Panc1 (cell line): Measurements from ENCODE around the gene XK. TPM values are rescaled to one million over a fixed set of nuclear protein-coding genes. Genes with fewer than 3 reads are reported as not detected.

ENCODE experiments used
- ATAC-seq: fragments of 200-7000 bp; cut with Tn5 transposase; 2 replicates; pipeline ENCODE4 v1.9.1; 2020; ENCODE audit warnings: mild to moderate bottlenecking, moderate library complexity
- BruUV-seq: library from RNA; stranded (reverse); fragments of 400-500 nt; replicated peaks from 2 replicates; lab custom pipeline; 2021; lab: Mats Ljungman, UMichigan
- CTCF ChIA-PET: fragments of 300-600 bp; sonication (Branson Sonifier 250); formaldehyde crosslinking; loops from one replicate; lab custom pipeline; 2022; ENCODE audit warnings: antibody characterized with exemption; lab: Charles Lee
- POLR2A ChIA-PET: fragments of 300-600 bp; sonication (Branson Sonifier 250); formaldehyde crosslinking; loops from one replicate; lab custom pipeline; 2022; ENCODE audit warnings: antibody characterized with exemption; lab: Charles Lee
- DNase-seq: peaks from one replicate; pipeline ENCODE4 v3.0.0-alpha.2; 2010; ENCODE audit warnings: low read depth, low spot score
- H3K27ac ChIP-seq: 2 replicates; pipeline ENCODE4 v1.5.1; 2011; ENCODE audit warnings: mild to moderate bottlenecking, low read length, inconsistent platforms
- H3K27me3 ChIP-seq: fragments of 200-500 bp; sonication (Bioruptor generic); 2 replicates; pipeline ENCODE4 v1.6.0; 2014; ENCODE audit warnings: low read length, inconsistent platforms; ENCODE audit not compliant: control insufficient read depth, insufficient read depth
- H3K36me3 ChIP-seq: fragments of 200-500 bp; sonication (Bioruptor generic); 2 replicates; pipeline ENCODE4 v1.5.1; 2014; ENCODE audit warnings: inconsistent platforms, mild to moderate bottlenecking, low read length, moderate library complexity; ENCODE audit not compliant: control insufficient read depth, insufficient read depth
- H3K4me1 ChIP-seq: 2 replicates; pipeline ENCODE4 v1.5.1; 2011; ENCODE audit warnings: inconsistent platforms, mild to moderate bottlenecking, low read length, moderate library complexity; ENCODE audit not compliant: control insufficient read depth, insufficient read depth
- H3K4me3 ChIP-seq, 2 experiments: 2 replicates each; pipeline ENCODE4 v1.5.1; 2011 to 2012; ENCODE audit warnings: low read depth in 2 of 2, low read length in 2 of 2, mild to moderate bottlenecking in 2 of 2, inconsistent platforms in 1 of 2, moderate library complexity in 1 of 2
- H3K9me3 ChIP-seq: fragments of 200-500 bp; sonication (Bioruptor generic); 2 replicates; pipeline ENCODE4 v1.5.1; 2014; ENCODE audit warnings: low read depth, mild to moderate bottlenecking, inconsistent platforms, low read length, moderate library complexity; ENCODE audit not compliant: control insufficient read depth, insufficient read depth
- POLR2AphosphoS5 ChIP-seq: IDR thresholded peaks from 2 replicates; pipeline ENCODE4 v1.6.1; 2012; ENCODE audit warnings: mild to moderate bottlenecking, low read depth, low read length, moderate library complexity
- SIN3A ChIP-seq: IDR thresholded peaks from 2 replicates; pipeline ENCODE4 v1.6.1; 2012; ENCODE audit warnings: low read depth, mild to moderate bottlenecking, low read length, moderate library complexity, borderline replicate concordance; ENCODE audit not compliant: insufficient read depth
- TCF7L2 ChIP-seq: IDR thresholded peaks from 2 replicates; pipeline ENCODE4 v1.6.1; 2011; ENCODE audit warnings: mild to moderate bottlenecking, low read depth, low read length, inconsistent platforms
- in situ Hi-C: cut with HindIII; loops from 2 replicates; pipeline ENCODE4 v1.10.0; 2016; ENCODE audit warnings: low sequenced_read_pairs, low pct_unique_long_range_greater_than_20kb
- intact Hi-C: fragments of 100-400 bp; cut with micrococcal nuclease; formaldehyde crosslinking; loops from one replicate; pipeline ENCODE4 v1.10.0; 2022; ENCODE audit not compliant: unreplicated experiment
- total RNA-seq: library from RNA; stranded (reverse); gene quantifications from one replicate; pipeline ENCODE4 v1.2.1, GENCODE V29; 2021; ENCODE audit not compliant: unreplicated experiment
- TF ChIP-seq, protein P1 (sequence below): fragments of 450-650 bp; IDR thresholded peaks from 2 replicates; pipeline ENCODE4 v1.5.1; 2017; ENCODE audit warnings: mild to moderate bottlenecking
- TF ChIP-seq, protein P2 (sequence below), 2 experiments: IDR thresholded peaks; 2 replicates each; pipeline ENCODE4 v1.6.1; 2011 to 2012; ENCODE audit warnings: low read depth in 2 of 2, control low read depth in 1 of 2, low read length in 1 of 2, mild to moderate bottlenecking in 1 of 2, moderate library complexity in 1 of 2; ENCODE audit not compliant: insufficient read depth in 1 of 2

Gene XK
- total RNA-seq, 1 experiment from 2014 or later = 1.3 TPM

DNA sequence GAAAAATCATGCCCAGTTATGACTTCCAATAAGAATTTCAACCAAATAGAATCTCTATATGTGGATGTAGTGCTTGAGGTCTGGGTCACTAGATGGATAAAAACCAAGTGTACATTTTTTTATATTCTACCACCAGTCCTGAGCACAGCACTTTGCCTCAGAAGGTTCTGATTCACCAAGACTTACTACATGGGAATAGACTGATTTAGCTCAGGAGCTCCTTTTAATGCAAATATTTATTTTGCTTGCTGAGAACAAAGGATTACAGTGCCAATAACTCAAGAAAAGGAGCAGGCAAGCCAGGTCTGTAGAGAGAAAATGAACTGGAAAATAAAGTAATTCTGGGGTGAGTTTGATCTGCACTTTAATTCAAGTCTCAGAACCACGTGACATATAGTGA lies 6.4 kb upstream of the XK start:
- in situ Hi-C loops = no loop called here
- ATAC-seq (no peak), DNase-seq (no peak)
- H3K4me3 ChIP-seq = no peak overlapping the region
- ChIA-PET POLR2A (no interaction called here), CTCF (no interaction called here)
- no peaks in the 10 kb centered on the region for H3K4me1 ChIP-seq
- H3K27me3 ChIP-seq = no peaks in the 10 kb centered on the region
- BruUV-seq = no TSS peak
- H3K9me3 ChIP-seq = no peaks in the 10 kb centered on the region
- H3K36me3 ChIP-seq = no peaks in the 10 kb centered on the region
- TF ChIP-seq TCF7L2 = no peak
- TF ChIP-seq, protein P1, sequence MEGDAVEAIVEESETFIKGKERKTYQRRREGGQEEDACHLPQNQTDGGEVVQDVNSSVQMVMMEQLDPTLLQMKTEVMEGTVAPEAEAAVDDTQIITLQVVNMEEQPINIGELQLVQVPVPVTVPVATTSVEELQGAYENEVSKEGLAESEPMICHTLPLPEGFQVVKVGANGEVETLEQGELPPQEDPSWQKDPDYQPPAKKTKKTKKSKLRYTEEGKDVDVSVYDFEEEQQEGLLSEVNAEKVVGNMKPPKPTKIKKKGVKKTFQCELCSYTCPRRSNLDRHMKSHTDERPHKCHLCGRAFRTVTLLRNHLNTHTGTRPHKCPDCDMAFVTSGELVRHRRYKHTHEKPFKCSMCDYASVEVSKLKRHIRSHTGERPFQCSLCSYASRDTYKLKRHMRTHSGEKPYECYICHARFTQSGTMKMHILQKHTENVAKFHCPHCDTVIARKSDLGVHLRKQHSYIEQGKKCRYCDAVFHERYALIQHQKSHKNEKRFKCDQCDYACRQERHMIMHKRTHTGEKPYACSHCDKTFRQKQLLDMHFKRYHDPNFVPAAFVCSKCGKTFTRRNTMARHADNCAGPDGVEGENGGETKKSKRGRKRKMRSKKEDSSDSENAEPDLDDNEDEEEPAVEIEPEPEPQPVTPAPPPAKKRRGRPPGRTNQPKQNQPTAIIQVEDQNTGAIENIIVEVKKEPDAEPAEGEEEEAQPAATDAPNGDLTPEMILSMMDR = no peak
- intact Hi-C loops = no loop called here
- no peak overlapping the region for H3K27ac ChIP-seq

DNA sequence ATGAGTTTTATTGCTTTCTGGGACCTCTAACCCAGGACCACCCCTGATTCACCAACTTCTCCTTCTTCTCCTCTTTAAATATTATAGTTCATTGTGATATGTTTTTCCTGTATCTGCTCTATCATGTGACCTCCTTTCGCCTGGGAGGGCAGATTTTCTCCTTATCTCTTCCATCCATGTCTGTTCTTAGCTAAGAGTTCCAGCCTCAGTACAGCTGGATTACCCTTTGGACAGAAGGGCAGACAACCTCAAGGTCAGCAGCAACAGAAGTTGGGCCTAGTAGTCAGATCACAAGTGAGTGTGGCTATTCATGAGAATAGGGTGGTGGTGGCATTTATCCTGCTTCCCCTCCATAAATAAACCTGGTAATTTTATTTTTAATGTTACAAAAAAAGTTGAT lies 5.7 kb upstream of the XK start:
- Histone ChIP-seq H3K9me3 (no peaks in the 10 kb centered on the region), H3K4me3 (no peak overlapping the region), H3K4me1 (no peaks in the 10 kb centered on the region), H3K36me3 (no peaks in the 10 kb centered on the region), H3K27me3 (no peaks in the 10 kb centered on the region), H3K27ac (no peak overlapping the region)
- DNase-seq = no peak
- in situ Hi-C loops = no loop called here
- no peak for ATAC-seq
- CTCF ChIA-PET = no interaction called here
- POLR2A ChIA-PET = no interaction called here
- no TSS peak for BruUV-seq
- intact Hi-C loops = no loop called here
- TF ChIP-seq TCF7L2 = no peak
- TF ChIP-seq, protein P2, sequence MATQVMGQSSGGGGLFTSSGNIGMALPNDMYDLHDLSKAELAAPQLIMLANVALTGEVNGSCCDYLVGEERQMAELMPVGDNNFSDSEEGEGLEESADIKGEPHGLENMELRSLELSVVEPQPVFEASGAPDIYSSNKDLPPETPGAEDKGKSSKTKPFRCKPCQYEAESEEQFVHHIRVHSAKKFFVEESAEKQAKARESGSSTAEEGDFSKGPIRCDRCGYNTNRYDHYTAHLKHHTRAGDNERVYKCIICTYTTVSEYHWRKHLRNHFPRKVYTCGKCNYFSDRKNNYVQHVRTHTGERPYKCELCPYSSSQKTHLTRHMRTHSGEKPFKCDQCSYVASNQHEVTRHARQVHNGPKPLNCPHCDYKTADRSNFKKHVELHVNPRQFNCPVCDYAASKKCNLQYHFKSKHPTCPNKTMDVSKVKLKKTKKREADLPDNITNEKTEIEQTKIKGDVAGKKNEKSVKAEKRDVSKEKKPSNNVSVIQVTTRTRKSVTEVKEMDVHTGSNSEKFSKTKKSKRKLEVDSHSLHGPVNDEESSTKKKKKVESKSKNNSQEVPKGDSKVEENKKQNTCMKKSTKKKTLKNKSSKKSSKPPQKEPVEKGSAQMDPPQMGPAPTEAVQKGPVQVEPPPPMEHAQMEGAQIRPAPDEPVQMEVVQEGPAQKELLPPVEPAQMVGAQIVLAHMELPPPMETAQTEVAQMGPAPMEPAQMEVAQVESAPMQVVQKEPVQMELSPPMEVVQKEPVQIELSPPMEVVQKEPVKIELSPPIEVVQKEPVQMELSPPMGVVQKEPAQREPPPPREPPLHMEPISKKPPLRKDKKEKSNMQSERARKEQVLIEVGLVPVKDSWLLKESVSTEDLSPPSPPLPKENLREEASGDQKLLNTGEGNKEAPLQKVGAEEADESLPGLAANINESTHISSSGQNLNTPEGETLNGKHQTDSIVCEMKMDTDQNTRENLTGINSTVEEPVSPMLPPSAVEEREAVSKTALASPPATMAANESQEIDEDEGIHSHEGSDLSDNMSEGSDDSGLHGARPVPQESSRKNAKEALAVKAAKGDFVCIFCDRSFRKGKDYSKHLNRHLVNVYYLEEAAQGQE (IDR thresholded peaks at IDR 0.05; ENCODE audit: insufficient read depth in 1 of 2, low read depth in 2 of 2, low read length in 1 of 2) = no peak
- no peak for TF ChIP-seq SIN3A
- no peak for TF ChIP-seq POLR2AphosphoS5
- TF ChIP-seq, protein P1 = no peak
